Measurements from ENCODE around the gene KIF18A.
"Not testable (repeated sequence)": the region's sequence is repeated elsewhere in the genome, so short reads cannot be mapped to it uniquely, and the experiment has no call there.

Gene KIF18A

DNA sequence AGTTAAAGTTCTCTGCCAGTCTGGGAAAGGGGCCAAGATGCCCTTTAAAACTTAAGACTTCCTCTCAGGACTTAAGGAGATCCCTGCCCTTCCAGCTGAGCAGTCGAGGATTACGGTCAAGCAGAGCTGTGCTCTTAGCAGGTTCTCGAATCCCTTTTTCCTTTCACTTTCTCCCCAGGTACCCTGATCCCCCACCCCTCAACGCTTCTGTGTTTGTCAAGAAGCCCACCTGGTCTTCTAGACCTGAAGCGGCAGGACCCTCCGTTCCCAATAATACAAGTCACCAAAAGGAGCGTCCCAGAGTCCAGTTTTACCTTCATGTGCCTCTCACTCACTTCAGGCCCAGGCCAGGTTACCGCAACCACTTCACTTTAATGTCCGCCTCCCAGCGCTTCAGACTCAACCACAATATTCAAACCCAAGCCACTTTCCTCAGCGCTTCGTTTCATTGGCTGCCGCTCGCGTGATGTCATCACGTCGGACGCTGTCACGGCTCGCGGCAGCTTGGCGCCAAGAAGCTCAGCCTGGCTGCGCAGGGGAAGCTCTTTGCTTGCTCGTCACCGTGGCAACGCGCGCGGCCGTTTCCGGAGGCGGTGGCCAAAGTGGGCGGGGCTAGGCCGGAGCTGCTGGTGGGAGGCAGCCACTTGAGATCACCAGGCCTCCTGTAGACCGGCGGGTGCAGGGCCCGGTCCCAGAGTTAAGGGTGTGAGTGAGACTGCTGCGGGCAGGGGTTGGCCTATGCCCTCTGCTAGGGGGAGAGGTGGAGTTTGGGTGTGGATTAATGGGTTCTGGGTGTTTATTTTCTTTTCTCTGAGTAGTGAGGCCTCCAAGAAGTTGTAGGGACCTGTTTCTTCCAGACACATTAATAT, at the start of gene KIF18A, which contains the start of gene METTL15:
Gene KIF18A, minus strand, starts transcription at position 407 of the 869 bp plus-strand sequence. CDS start 10,209 bp downstream, outside the sequence.
Gene METTL15, plus strand, starts transcription at position 639 of the 869 bp plus-strand sequence. CDS start 4,947 bp downstream, outside the sequence.
- peaks cover 60% of the 10 kb centered on the region for H3K4me1 Mint-ChIP-seq
- H3K27me3 Mint-ChIP-seq: no peaks in the 10 kb centered on the region
- H3K27ac Mint-ChIP-seq: peak within 1 kb of the TSS; percentile 80
- H3K4me3 Mint-ChIP-seq: peak within 1 kb of the TSS; percentile 93
- no peaks in the 10 kb centered on the region for H3K9me3 Mint-ChIP-seq
- no peaks in the 10 kb centered on the region for H3K36me3 Mint-ChIP-seq

DNA sequence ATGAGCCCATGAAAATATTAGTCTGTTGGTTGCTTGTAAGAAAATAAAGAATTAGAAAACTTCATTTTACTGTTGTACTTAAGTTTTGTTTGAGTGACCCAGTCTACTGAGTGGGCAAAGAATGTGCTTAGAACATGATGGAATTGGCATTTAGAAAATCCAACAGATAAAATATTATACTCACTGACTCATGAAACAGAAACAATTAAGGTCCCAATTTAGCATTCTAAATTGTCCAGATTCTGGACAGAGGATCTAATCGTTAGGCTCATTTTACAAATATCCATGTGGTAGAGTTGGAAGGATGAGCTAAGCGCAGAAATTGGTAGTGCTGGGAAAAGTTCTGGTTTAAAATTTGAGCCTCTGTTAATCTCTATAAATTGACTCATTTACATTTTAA, 45.6 kb upstream of the KIF18A start:
- Mint-ChIP-seq H3K9me3 (no peaks in the 10 kb centered on the region), H3K36me3 (peaks cover 28% of the 10 kb centered on the region), H3K4me3 (no peak overlapping the region), H3K27me3 (no peaks in the 10 kb centered on the region), H3K27ac (no peak overlapping the region), H3K4me1 (no peaks in the 10 kb centered on the region)

DNA sequence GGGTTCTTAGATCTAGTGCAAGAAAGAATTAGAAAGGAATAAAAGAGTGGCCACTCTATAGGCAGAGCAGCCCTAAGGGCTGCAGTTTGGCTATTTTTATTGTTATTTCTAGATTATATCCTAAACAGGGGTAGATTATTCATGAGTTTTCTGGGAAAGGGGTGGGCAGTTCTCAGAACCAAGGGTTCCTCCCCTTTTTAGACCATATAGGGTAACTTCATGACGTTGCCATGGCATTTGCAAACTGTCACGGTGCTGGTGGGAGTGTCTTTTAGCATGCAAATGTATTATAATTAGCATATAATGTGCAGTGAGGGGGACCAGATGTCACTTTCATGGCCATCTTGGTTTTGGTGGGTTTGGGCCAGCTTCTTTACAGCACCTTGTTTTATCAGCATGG, 44.8 kb upstream of the KIF18A start:
- Mint-ChIP-seq H3K4me3 (no peak overlapping the region), H3K27ac (no peak overlapping the region), H3K27me3 (no peaks in the 10 kb centered on the region), H3K9me3 (no peaks in the 10 kb centered on the region), H3K4me1 (no peaks in the 10 kb centered on the region), H3K36me3 (peaks cover 27% of the 10 kb centered on the region)

DNA sequence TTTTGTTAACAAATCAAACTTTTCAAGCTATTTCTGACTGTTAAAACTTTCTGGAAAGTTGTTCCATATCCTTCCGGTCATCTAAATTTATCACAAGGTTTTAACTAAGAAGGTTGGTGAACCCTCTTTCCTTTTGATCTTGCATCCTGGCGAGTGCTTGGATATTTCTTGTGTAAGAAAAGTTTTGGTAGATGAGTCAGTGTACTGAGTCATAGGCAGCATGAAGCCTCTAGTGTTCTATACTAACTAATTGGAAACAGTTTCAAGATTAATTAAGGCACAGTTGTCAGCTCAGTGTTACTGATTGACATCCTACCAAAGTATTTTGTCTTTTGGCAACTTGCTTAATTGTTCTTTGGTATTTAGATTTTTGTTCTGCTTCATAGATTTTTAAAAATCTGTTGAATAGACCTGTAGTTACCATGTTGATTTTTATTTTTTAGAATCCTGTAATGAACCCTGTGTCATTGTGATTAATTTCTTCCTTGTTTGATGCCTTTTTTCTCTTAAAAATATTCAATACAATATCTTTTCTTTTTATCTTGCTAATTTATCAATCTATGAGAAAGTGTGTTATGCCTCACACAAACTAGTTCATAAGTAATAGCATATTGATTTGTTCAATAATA, 38.3 kb upstream of the KIF18A start:
- H3K4me1 Mint-ChIP-seq: peaks cover 3% of the 10 kb centered on the region
- H3K9me3 Mint-ChIP-seq: no peaks in the 10 kb centered on the region
- peaks cover 14% of the 10 kb centered on the region for H3K36me3 Mint-ChIP-seq
- no peaks in the 10 kb centered on the region for H3K27me3 Mint-ChIP-seq
- H3K27ac Mint-ChIP-seq: no peak overlapping the region
- no peak overlapping the region for H3K4me3 Mint-ChIP-seq

DNA sequence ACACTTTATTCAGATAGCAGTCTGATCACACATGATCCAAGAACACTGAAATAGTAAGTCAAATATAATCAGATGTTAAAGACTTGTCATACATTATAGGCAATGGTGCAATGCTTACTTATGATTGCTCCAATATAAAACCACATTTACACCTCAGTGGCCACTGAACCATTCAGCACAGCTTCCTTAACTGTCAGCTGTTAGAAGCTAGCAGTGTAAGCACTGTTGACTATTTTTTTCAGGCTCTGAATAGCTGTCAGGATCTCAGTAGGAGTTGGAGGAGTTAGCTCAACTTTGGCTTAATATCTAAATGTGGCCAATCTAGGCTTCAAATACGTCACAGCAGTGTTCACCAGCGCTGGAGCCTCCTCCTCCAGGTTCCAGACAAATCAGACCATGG, 36.9 kb upstream of the KIF18A start:
- H3K27ac Mint-ChIP-seq: no peak overlapping the region
- H3K27me3 Mint-ChIP-seq: no peaks in the 10 kb centered on the region
- H3K9me3 Mint-ChIP-seq: no peaks in the 10 kb centered on the region
- peaks cover 3% of the 10 kb centered on the region for H3K4me1 Mint-ChIP-seq
- no peak overlapping the region for H3K4me3 Mint-ChIP-seq
- H3K36me3 Mint-ChIP-seq: peaks cover 14% of the 10 kb centered on the region

DNA sequence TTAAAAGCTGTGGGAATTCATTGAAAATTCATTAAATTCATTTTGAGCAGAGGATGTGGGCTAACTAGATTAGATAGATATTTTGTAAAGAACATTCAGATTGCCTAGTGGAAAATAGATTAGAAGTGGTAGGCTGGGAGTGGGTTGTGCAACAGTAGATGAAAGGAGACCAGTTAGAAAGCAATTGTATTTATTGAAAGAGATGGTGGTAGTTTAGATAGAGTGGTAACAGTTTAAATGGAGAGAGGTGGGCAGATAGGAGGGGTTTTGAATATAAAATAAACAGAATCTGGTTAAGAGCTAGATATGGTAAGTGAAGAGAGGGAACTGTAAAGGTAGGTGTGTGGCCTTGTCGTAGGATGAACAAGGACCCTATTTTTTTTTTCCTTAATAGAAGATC, 34.8 kb upstream of the KIF18A start:
- no peaks in the 10 kb centered on the region for H3K27me3 Mint-ChIP-seq
- H3K36me3 Mint-ChIP-seq: peaks cover 18% of the 10 kb centered on the region
- no peak overlapping the region for H3K4me3 Mint-ChIP-seq
- no peaks in the 10 kb centered on the region for H3K9me3 Mint-ChIP-seq
- peak overlapping the region; percentile 2 for H3K27ac Mint-ChIP-seq
- H3K4me1 Mint-ChIP-seq: peaks cover 3% of the 10 kb centered on the region

DNA sequence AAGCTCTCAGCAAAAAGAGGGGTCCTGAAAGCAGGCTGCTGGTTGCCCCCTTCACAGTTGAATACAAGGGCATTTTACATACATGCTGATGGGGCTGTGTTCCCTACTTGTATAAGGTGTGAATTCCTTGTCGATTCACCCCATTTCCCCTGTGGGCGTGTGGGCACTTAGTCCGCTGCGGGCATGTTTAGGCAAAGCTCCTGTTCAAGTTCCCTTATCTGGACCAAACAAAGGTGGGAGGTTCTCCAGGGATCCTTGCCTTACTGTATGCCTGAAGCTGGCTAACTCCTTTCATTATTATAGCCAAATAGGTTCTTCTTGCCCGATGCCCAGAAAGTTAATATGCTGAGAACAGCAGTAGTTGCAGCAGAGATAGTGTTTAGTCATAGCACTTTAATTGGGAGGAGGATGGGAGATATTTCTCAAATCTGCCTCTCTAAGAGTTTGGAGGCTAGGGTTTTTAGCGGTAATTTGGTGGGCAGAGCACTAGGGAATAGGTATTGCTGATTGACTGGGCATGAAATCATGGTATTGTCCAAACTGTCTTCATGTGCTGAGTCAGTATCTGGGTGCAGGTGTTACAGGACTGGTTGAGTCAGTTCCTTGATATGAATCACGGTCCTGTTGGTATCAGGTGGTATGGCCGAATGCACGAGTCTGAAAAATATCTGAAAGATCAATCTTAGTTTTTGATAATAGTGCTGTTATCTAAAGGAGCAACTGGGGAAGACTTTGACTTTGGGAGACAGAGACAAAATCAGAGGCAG, 32.9 kb upstream of the KIF18A start:
- Mint-ChIP-seq H3K4me3 (no peak overlapping the region), H3K36me3 (peaks cover 30% of the 10 kb centered on the region), H3K27me3 (no peaks in the 10 kb centered on the region), H3K9me3 (peaks cover 13% of the 10 kb centered on the region), H3K4me1 (no peaks in the 10 kb centered on the region), H3K27ac (no peak overlapping the region)

DNA sequence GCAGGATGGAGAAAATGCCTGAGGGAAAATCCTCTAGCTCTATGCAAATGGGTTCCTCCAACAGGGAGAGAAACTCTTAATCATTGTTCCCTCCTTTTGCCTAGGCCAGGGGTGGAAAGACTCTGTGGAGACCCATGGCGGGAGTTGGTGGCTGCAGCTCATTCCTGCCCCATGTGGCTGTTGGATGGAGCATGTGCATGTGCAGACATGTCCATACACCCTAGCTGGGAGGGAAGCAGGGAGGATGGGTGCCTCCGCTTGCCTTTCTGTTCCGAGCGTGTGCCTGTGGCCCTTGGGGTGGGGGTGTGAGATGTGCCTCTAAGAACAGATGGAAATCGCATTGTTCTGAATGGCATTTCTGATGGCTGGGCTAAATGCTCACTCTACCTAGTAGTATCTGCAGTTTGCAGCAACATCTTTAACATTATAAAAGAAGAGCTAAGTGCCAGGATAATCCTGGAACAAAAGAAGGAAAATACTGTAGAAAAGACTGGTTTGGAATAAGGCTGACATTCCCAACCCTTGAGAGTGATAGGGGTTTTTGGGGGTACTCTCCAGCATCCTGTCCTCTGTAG, 32.0 kb upstream of the KIF18A start:
- H3K36me3 Mint-ChIP-seq: peaks cover 36% of the 10 kb centered on the region
- H3K4me1 Mint-ChIP-seq: no peaks in the 10 kb centered on the region
- H3K27ac Mint-ChIP-seq: no peak overlapping the region
- no peak overlapping the region for H3K4me3 Mint-ChIP-seq
- H3K9me3 Mint-ChIP-seq: peaks cover 14% of the 10 kb centered on the region
- H3K27me3 Mint-ChIP-seq: no peaks in the 10 kb centered on the region

DNA sequence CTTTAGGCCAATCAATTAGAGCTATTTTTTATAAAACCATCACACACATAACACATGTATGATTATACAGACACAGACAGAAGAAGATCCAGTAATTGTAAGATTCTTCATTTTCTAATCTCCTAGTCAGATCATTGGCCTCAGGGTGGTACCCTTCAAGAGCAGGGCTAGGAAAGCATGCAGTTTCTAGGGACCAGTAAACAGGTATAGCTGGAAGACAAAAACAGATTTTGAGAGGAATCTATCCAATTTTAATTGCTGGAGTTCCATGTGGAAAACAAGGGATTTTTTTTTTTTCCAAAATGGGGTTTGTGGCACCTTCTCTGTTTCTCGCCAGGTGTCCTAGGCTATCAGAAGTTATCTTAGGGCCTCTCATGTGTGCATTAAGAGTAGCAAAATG, 29.9 kb upstream of the KIF18A start:
- Mint-ChIP-seq H3K4me1 (no peaks in the 10 kb centered on the region), H3K27ac (no peak overlapping the region), H3K36me3 (peaks cover 39% of the 10 kb centered on the region), H3K4me3 (no peak overlapping the region), H3K9me3 (peaks cover 18% of the 10 kb centered on the region), H3K27me3 (no peaks in the 10 kb centered on the region)

DNA sequence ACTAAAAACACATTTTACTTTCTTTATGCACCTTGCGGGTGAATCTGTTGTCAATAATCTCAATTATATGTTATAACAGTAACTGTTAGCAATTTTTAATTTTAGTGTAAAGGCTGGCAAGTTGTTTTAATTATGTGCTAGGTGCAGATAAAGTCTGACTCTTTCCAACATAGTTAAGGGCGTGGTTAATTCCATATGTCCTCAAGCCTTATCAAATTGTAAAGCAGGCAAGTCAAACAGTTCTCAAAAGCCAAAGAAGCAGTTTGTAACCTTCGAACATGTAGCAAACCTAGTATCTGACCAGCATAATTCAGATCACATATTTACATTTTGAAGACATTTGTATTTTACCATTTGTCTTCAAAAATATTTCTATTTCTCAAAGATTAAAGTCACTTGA, 29.4 kb upstream of the KIF18A start:
- Mint-ChIP-seq H3K9me3 (peaks cover 19% of the 10 kb centered on the region), H3K27me3 (no peaks in the 10 kb centered on the region), H3K36me3 (peaks cover 38% of the 10 kb centered on the region), H3K27ac (no peak overlapping the region), H3K4me1 (no peaks in the 10 kb centered on the region), H3K4me3 (no peak overlapping the region)

DNA sequence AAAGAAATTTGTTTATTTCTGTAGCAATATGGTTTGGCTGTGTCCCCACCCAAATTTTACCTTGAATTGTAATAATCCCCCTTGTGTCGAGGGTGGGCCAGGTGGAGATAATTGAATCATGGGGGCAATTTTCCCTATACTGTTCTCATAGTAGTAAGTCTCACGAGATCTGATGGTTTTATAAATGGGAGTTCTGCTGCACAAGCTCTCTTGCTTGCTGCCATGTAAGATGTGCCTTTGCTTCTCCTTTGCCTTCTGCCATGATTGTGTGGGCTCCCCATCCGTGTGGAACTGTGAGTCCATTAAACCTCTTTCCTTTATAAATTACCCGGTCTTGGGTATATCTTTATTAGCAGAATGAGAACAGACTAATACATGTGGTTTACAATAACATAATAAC, 28.2 kb upstream of the KIF18A start:
- H3K9me3 Mint-ChIP-seq: peaks cover 19% of the 10 kb centered on the region
- H3K27ac Mint-ChIP-seq, H3K4me3 Mint-ChIP-seq, H3K4me1 Mint-ChIP-seq, H3K27me3 Mint-ChIP-seq: not testable (repeated sequence)
- peaks cover 41% of the 10 kb centered on the region for H3K36me3 Mint-ChIP-seq

DNA sequence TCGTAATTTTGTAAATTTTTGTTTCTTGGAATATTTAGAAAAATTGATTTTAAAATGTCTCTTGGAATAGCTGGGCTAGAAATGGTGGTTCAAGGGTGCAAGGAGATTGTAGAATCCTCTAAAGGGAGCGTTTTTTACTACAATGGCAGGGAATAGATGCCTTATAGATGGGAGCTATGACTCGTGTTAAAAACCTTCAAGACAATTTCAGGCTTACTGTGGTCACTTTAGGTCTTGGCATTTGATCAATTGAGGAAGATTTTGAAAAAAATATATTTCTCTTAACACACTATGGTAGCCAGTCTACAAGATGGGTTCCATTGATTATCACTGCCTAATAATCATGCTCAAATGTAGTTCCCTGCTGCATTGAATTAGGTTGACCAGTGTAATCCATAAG, 25.2 kb upstream of the KIF18A start:
- Mint-ChIP-seq H3K27me3 (no peaks in the 10 kb centered on the region), H3K4me1 (no peaks in the 10 kb centered on the region), H3K9me3 (peaks cover 19% of the 10 kb centered on the region), H3K36me3 (peaks cover 33% of the 10 kb centered on the region), H3K4me3 (no peak overlapping the region), H3K27ac (no peak overlapping the region)

DNA sequence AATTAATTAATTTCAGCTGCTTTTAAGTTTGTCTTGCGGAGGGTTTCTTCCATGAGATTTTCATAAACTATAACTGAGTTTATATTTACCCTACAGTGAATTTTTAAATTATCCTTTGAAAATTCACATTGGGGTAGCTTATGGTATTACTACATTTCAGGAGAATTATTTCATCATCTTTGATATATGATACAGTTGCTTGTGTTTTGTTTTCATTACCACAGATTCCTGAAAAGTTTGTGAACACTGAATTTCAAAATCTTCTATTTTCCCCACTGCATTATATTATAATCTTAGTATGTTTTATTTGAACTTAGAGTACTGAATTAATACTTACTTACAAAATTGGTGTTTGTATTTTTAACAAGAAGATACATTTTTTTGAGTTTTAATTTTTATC, 24.6 kb upstream of the KIF18A start:
- Mint-ChIP-seq H3K36me3 (peaks cover 30% of the 10 kb centered on the region), H3K27ac (no peak overlapping the region), H3K4me3 (no peak overlapping the region), H3K4me1 (no peaks in the 10 kb centered on the region), H3K27me3 (no peaks in the 10 kb centered on the region), H3K9me3 (peaks cover 19% of the 10 kb centered on the region)

DNA sequence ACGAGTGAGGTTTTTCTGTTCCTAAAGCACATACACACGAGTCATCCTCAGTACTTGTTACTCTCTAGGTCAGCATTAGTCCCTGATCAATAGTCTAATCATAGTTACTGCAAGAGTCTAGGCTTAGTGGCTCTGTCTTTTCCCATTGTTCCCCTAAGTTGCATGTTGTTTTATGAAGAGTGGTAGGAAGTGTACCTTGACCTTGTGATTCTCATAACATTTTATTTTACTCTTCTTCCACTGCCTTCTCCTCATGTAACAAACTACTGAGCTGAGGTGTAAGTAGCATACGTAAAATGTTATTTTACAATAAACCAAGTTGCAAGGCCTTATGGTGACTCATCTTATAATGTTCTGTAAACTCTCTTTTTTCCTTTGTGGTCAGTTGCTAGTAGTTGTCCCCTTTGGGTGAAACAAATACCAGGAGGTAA, 15.2 kb upstream of the KIF18A start:
- Mint-ChIP-seq H3K9me3 (no peaks in the 10 kb centered on the region), H3K4me3 (no peak overlapping the region), H3K27ac (no peak overlapping the region), H3K27me3 (no peaks in the 10 kb centered on the region), H3K36me3 (peaks cover 14% of the 10 kb centered on the region), H3K4me1 (peaks cover 17% of the 10 kb centered on the region)

DNA sequence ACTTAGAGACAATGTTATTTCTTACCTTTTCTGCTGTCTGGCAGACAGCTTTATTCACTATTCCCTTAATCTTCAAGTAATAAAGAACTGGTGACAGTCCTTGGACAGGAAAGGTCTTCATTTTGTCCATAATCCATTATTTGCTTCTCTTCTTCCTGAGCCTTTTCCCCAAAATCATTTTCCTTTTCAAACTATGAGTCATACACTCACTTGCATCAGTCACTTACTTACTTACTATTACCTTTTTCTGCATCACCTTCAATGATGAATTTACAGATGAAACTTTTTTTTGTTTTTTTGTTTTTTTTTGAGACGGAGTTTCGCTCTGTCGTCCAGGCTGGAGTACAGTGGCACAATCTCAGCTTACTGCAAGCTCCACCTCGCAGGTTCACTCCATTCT, 9.8 kb upstream of the KIF18A start:
- Mint-ChIP-seq H3K9me3 (no peaks in the 10 kb centered on the region), H3K36me3 (peaks cover 12% of the 10 kb centered on the region), H3K27ac (no peak overlapping the region), H3K4me1 (peaks cover 29% of the 10 kb centered on the region), H3K27me3 (no peaks in the 10 kb centered on the region), H3K4me3 (no peak overlapping the region)

Measured in activated naive CD4-positive, alpha-beta T cell treated with anti-CD3 and anti-CD28 coated beads, Interleukin-2, amount 50 U/mL, for 24 hours (primary cell).